HG03108 (cell line): ENCODE results near the gene RAB25.
"Not testable (repeated sequence)": the region's sequence is repeated elsewhere in the genome, so short reads cannot be mapped to it uniquely, and the experiment has no call there.

Experiments
- ATAC-seq: cut with Tn5 transposase; IDR thresholded peaks from one replicate; pipeline ENCODE4 v1.9.1; 2021; ENCODE audit warnings: moderate library complexity; ENCODE audit not compliant: unreplicated experiment

The RAB25 gene

GRCh38 chr1:156054500-156055280, 6.3 kb upstream of the RAB25 start, which contains the start of gene LAMTOR2:
Gene LAMTOR2, plus strand, starts transcription at chr1:156054782. Its CDS starts 108 bp downstream, at chr1:156054890.
- ATAC-seq = peak; percentile 77

GRCh38 chr1:156055281-156056048, 5.5 kb upstream of the RAB25 start:
- no peak for ATAC-seq

GRCh38 chr1:156056326-156056849, 4.6 kb upstream of the RAB25 start:
- ATAC-seq = no peak

DNA sequence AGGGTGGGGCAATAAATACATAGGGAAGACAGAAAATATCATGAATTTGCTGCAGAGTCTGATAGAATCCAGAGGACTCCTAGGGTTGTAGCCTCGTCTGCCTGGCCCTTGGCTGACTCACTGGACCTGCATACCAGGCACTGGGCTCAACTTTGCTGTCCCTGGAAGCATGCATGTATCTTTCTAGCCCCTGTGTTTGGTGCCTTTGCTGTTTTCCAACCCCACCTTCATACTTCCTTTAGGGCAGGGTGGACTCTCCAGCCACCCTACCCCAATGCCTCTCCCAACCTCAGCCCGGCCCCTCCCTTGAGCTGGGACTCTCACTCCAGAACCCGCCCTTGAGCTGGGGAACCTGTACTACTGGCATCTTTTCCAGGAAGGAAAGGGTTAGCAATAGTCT, 1.2 kb downstream of the RAB25 start:
- no peak for ATAC-seq

DNA sequence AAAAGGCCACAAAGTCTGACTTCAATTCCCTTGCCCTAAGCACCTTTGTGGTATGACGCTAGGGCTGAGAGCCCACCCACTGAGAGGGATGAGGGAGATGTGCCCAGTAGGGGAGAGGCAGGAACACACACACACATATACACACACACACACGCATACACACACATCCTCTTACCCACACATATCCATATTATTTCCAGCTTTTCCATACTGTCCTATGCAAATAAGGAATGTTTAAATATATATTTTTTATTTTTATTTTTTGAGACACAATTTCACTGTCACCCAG, 3.0 kb downstream of the RAB25 start:
- ATAC-seq = no peak

DNA sequence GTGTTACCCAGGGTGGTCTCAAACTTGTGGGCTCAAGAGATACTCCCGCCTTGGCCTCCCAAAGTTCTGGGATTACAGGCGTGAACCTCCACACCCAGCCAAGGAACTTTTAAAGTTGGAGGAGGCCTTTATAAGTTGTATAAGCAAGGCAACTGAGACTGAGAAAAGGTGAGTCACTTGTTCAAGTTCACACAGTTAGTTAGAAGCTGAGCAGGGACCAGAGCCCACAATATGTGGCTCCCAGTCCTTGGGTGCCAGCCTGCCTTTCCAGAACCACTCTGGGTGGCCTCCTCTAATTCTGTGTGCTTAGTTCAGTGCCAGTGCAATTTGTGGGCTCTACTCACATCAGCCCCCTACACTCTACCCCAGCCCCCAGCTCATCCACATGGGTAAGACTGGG, 3.7 kb downstream of the RAB25 start:
- no peak for ATAC-seq

DNA sequence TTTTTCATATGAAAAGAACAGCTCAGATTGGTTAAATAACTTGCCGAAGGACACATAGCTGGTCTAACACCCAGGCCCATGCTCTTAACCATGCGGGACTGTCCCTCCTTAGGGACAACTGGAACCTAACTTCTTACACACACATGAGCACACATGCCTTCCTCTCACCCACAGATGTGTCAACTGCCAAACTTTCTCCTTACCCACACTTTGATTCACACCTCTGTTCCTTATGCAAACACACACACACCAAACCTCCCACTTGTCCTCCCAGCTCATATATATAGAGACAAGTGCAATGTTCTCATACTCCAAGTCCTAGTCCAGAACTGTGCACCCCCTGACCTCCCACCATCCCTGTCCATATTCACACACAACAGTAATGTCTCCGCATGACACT, 4.3 kb downstream of the RAB25 start:
- ATAC-seq = no peak

DNA sequence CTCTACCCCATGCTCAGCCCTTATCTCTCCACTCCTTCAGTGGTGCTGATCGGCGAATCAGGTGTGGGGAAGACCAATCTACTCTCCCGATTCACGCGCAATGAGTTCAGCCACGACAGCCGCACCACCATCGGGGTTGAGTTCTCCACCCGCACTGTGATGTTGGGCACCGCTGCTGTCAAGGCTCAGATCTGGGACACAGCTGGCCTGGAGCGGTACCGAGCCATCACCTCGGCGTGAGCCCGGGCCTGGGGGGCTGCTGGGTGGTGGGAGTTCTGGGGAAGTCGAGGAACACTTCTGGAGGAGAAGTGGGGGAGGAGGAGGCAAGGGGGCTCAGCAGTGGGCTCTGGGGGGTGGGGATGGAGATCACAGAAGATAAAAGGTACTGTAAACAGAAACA, 4.9 kb downstream of the RAB25 start:
- ATAC-seq = no peak

GRCh38 chr1:156067262-156067661, 6.3 kb downstream of the RAB25 start:
- no peak for ATAC-seq

- no peak for ATAC-seq
Measured at GRCh38 chr1:156069490-156070455, 8.8 kb downstream of the RAB25 start.

DNA sequence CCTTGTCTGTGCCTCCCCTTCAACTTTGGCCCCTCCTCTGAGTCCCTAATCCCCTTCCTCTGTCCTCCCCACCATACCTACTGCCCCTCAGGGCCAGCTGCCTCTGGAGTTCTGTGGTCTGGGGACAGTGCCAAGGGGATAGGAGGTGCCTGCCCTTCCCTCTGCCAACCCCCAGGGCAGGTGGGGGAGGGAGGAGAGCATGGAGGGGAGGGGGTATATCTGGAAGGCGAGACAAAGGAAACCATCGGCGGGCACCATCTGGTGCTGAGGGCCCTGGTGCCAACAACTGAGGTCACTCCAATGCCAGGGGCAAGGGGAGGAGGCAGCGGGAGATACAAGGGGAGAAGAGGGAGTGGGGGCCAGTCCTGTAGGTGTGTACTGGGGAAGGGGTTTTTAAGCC, 9.6 kb downstream of the RAB25 start:
- no peak for ATAC-seq

DNA sequence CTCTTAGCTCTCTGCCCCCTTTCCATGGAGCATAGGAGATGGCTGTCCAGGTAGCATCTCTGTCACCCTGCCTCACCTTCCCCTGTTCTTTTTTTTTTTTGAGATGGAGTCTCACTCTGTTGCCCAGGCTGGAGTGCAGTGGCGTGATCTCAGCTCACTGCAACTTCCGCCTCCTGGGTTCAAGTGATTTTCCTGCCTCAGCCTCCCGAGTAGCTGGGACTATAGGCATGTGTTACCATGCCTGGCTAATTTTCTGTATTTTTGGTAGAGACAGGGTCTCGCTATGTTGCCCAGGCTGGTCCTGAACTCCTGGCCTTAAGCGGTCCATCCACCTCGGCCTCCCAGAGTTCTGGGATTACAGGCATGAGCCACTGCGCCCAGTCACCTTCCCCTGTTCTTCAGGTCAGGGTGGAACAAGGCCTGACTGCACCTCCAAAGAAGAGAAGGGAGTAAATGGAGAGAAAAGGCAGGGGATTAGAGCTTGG, 10.4 kb downstream of the RAB25 start:
- ATAC-seq = not testable (repeated sequence)

DNA sequence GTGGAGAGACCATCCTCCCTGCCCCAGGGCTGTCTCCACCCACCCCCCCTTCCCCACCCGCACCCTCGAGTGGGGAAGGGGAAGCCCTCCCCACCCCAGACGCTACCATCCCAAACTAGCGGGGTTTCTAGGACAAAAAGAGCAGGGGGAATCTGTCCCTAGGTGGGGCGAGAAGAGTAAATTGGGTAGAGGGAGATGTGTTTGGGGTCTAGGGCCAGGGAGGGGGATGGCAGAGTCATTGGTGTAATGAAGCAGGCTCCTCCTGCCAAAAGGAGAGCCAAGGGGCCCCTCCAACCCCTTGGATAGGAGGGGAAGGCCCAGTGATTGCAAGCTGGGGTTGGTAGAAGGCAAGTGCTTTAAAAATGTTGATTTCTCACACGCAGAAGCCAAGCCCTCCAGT, 11.3 kb downstream of the RAB25 start:
- no peak for ATAC-seq

DNA sequence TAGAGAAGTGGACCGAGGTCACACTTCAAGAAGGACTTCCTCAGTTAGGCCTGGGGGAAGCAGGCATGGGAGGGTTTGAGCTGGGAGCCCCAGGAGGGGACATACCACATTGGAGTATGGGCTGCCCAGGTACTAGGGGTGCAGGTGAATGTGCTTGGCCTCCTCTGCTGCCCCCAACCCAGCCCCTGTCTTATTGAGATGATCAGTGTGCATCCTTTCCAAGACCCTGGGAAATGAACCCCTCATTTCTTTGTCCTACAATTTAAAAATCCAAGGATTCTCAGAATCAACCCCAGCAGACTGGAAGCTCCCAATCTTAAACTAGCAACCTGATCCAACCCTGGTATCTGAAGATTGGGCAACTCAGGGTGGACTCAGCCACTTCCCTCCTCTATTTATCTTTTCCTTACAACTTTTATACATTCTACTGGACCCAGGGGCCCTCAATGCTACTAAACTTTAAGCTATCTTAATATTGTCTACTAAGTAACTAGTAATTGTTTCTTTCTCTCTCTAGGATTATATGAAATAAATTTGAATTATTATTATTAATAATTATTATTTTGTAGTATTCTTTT, 12.2 kb downstream of the RAB25 start:
- no peak for ATAC-seq

- ATAC-seq = no peak
Measured at GRCh38 chr1:156073740-156074139, 12.8 kb downstream of the RAB25 start.

DNA sequence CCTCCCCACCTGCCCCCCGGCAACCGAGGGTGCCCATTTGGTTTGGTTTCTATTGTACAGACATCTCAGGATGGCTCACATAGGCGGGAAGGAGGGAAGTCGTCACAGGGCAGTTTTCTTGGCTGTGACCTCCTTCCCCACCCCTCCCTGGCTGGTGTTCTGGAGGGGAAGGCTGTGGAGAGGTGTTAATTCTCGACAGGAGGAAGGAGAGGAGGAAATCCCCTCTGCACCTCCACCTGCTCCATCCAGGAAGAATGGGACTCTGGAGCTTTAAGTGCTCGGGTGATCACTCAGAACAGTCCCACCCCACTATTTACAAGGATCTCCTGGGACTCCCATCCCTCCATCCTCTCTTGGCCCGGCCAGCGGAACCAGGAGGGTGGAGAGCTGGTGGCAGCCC, 13.7 kb downstream of the RAB25 start:
- no peak for ATAC-seq

DNA sequence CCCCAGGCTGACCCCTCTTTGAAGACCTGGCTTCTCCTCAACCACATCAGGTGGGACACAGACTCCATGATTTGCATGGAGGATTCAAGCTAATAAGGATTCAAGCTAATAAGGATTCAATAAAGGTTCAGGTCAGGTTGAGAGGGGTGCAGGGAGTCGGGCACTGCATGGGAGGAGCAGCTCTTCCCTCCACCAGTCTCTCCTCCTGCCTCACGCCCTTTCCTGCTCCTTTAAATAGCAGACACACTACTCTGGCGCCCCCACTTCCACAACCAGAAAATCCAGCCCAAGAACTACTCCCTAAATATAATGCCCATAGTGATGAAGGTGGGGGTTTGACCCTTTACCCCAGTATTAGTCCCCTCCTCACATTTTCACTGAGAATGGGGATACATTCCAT, 14.2 kb downstream of the RAB25 start:
- ATAC-seq = no peak

- ATAC-seq = no peak
Measured at GRCh38 chr1:156075775-156076204, 14.8 kb downstream of the RAB25 start.

- peak; percentile 64 for ATAC-seq
Measured at GRCh38 chr1:156076609-156077429, 15.9 kb downstream of the RAB25 start.

- ATAC-seq = no peak
Measured at GRCh38 chr1:156077430-156077760, 16.4 kb downstream of the RAB25 start.
